Caco-2 (cell line): ENCODE data around the gene SLC4A5. TPM values are rescaled to one million over a fixed set of nuclear protein-coding genes. Genes with fewer than 3 reads are reported as not detected.
A peak's percentile ranks its signal among the peaks of the same experiment; 100 is the strongest.

Experiments
- BruUV-seq: library from RNA; stranded (reverse); fragments of 400-500 nt; replicated peaks from 2 replicates; lab custom pipeline; 2021; lab: Mats Ljungman, UMichigan
- CTCF ChIA-PET: fragments of 300-600 bp; sonication (Branson Sonifier 250); formaldehyde crosslinking; loops from one replicate; lab custom pipeline; 2022; ENCODE audit warnings: antibody characterized with exemption; lab: Charles Lee
- POLR2A ChIA-PET: fragments of 300-600 bp; sonication (Branson Sonifier 250); formaldehyde crosslinking; loops from one replicate; lab custom pipeline; 2022; ENCODE audit warnings: antibody characterized with exemption; lab: Charles Lee
- DNase-seq, 2 experiments: peaks; one replicate each; pipeline versions ENCODE4 v3.0.0 to v3.0.0-alpha.2; 2020 to 2022
- H3K27me3 ChIP-seq: replicated peaks from 2 replicates; pipeline ENCODE4 v1.6.0; 2011; ENCODE audit warnings: low read length; ENCODE audit not compliant: control insufficient read depth, insufficient read depth
- H3K36me3 ChIP-seq: 2 replicates; pipeline ENCODE4 v1.5.1; 2011; ENCODE audit warnings: low read length; ENCODE audit not compliant: control insufficient read depth, insufficient read depth
- H3K4me1 ChIP-seq: fragments of 250-450 bp; sonication (Bioruptor Pico); 2 replicates; pipeline ENCODE4 v1.5.1; 2020; ENCODE audit warnings: mild to moderate bottlenecking
- H3K4me3 ChIP-seq: 2 replicates; pipeline ENCODE4 v1.5.1; 2011; ENCODE audit warnings: low read depth, mild to moderate bottlenecking, control low read depth, low read length
- H3K9me3 ChIP-seq: fragments of 250-450 bp; sonication (Bioruptor Pico); 2 replicates; pipeline ENCODE4 v1.5.1; 2020; ENCODE audit warnings: mild to moderate bottlenecking, moderate library complexity
- H3K27ac Mint-ChIP-seq: one replicate; pipeline ENCODE4 v1.8.0; 2022; ENCODE audit warnings: mixed read lengths; ENCODE audit not compliant: unreplicated experiment
- H3K27me3 Mint-ChIP-seq: one replicate; pipeline ENCODE4 v1.8.0; 2022; ENCODE audit warnings: mixed read lengths; ENCODE audit not compliant: insufficient read depth, unreplicated experiment
- H3K36me3 Mint-ChIP-seq: one replicate; pipeline ENCODE4 v1.8.0; 2022; ENCODE audit warnings: mild to moderate bottlenecking, mixed read lengths; ENCODE audit not compliant: insufficient read depth, unreplicated experiment
- H3K4me1 Mint-ChIP-seq: one replicate; pipeline ENCODE4 v1.8.0; 2022; ENCODE audit warnings: low read depth, mixed read lengths; ENCODE audit not compliant: unreplicated experiment
- H3K4me3 Mint-ChIP-seq: one replicate; pipeline ENCODE4 v1.8.0; 2022; ENCODE audit warnings: mild to moderate bottlenecking, moderate library complexity, mixed read lengths; ENCODE audit not compliant: unreplicated experiment
- H3K9me3 Mint-ChIP-seq: one replicate; pipeline ENCODE4 v1.8.0; 2022; ENCODE audit warnings: mixed read lengths; ENCODE audit not compliant: unreplicated experiment
- intact Hi-C: fragments of 100-400 bp; cut with micrococcal nuclease; formaldehyde crosslinking; loops from one replicate; pipeline ENCODE4 v1.10.0; 2022; ENCODE audit not compliant: unreplicated experiment
- total RNA-seq: library from RNA; stranded (reverse); gene quantifications from 2 replicates; pipeline ENCODE4 v1.2.3, GENCODE V29; 2022
- TF ChIP-seq, protein P1 (sequence below), 2 experiments: fragments of 200-600 bp in 1 of 2; IDR thresholded peaks; 1 replicate in 1 of 2; 2 replicates in 1 of 2; pipeline versions ENCODE4 v1.5.1 to v1.8.0; 2011 to 2022; ENCODE audit warnings: antibody characterized with exemption in 1 of 2, control low read depth in 1 of 2, inconsistent platforms in 1 of 2, low read depth in 1 of 2, low read length in 1 of 2, mild to moderate bottlenecking in 1 of 2, moderate library complexity in 1 of 2; ENCODE audit not compliant: insufficient read depth in 1 of 2, severe bottlenecking in 1 of 2, unreplicated experiment in 1 of 2

SLC4A5 gene
- total RNA-seq, 1 experiment from 2014 or later = 2.2 TPM

DNA sequence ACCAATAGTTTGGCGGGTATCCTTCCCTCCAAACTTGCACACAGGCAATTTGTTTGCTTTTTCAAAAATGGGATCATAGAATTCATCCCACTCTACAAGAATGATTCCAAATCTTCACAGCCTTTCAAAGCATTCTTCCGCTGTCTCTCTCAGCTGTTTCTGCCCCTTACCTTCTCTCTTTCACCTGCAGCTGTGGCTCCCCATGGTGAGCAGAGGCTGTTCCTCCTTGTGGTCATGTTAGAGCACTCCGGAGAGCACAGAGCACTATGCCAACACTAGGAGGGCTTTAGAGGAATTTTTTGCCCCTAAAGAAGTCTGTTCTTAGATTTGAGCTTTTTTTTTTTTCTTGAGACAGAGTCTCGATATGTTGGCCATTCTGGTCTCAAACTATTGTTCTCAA, 114.4 kb downstream of the SLC4A5 start:
- Mint-ChIP-seq H3K4me3 (no peak overlapping the region), H3K27me3 (no peaks in the 10 kb centered on the region), H3K27ac (no peak overlapping the region), H3K4me1 (peaks cover 10% of the 10 kb centered on the region), H3K9me3 (no peaks in the 10 kb centered on the region), H3K36me3 (peaks cover 51% of the 10 kb centered on the region)
- H3K4me3 ChIP-seq = no peak overlapping the region
- no peaks in the 10 kb centered on the region for H3K36me3 ChIP-seq
- no peak for DNase-seq
- BruUV-seq = no TSS peak
- intact Hi-C loops = no loop called here
- no peaks in the 10 kb centered on the region for H3K4me1 ChIP-seq
- H3K27me3 ChIP-seq = no peaks in the 10 kb centered on the region
- H3K9me3 ChIP-seq = no peaks in the 10 kb centered on the region
- ChIA-PET POLR2A (no interaction called here), CTCF (interaction anchor here (0.7 kb wide), 1 partner anchor 13 kb away, joined by 3 read pairs; no protein-coding TSS in a partner anchor)
- TF ChIP-seq, protein P1, sequence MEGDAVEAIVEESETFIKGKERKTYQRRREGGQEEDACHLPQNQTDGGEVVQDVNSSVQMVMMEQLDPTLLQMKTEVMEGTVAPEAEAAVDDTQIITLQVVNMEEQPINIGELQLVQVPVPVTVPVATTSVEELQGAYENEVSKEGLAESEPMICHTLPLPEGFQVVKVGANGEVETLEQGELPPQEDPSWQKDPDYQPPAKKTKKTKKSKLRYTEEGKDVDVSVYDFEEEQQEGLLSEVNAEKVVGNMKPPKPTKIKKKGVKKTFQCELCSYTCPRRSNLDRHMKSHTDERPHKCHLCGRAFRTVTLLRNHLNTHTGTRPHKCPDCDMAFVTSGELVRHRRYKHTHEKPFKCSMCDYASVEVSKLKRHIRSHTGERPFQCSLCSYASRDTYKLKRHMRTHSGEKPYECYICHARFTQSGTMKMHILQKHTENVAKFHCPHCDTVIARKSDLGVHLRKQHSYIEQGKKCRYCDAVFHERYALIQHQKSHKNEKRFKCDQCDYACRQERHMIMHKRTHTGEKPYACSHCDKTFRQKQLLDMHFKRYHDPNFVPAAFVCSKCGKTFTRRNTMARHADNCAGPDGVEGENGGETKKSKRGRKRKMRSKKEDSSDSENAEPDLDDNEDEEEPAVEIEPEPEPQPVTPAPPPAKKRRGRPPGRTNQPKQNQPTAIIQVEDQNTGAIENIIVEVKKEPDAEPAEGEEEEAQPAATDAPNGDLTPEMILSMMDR (IDR thresholded peaks at IDR 0.05; ENCODE audit: insufficient read depth in 1 of 2, low read depth in 1 of 2, low read length in 1 of 2, severe bottlenecking in 1 of 2, unreplicated experiment in 1 of 2) = no peak

DNA sequence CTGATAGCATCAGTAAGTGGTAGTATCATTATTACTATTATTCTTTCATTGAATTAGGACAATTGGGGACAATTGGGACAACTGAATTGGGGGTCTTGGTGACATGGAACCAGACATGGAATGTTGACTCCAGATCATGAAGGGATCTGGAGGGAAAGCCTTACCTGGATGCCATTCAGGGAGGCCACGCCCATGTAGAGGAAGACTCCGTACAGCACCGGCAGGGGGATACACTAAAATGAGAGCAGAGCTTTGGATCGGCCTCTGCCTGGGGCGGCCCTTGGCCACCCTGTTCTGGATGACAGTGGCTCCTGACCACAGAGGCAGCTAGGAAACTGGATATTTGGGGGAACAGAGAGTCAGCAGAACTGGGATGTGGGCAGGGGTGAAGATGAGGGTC, 115.6 kb downstream of the SLC4A5 start:
- Histone ChIP-seq H3K4me1 (no peaks in the 10 kb centered on the region), H3K36me3 (no peaks in the 10 kb centered on the region), H3K9me3 (no peaks in the 10 kb centered on the region), H3K27me3 (no peaks in the 10 kb centered on the region), H3K4me3 (no peak overlapping the region)
- H3K4me3 Mint-ChIP-seq = no peak overlapping the region
- H3K4me1 Mint-ChIP-seq = peaks cover 7% of the 10 kb centered on the region
- no peaks in the 10 kb centered on the region for H3K9me3 Mint-ChIP-seq
- peaks cover 63% of the 10 kb centered on the region for H3K36me3 Mint-ChIP-seq
- TF ChIP-seq, protein P1 (IDR thresholded peaks at IDR 0.05; ENCODE audit: insufficient read depth in 1 of 2, low read depth in 1 of 2, low read length in 1 of 2, severe bottlenecking in 1 of 2, unreplicated experiment in 1 of 2) = no peak
- no TSS peak for BruUV-seq
- no peaks in the 10 kb centered on the region for H3K27me3 Mint-ChIP-seq
- POLR2A ChIA-PET = no interaction called here
- peak overlapping the region; percentile 50 for H3K27ac Mint-ChIP-seq
- CTCF ChIA-PET = interaction anchor here (0.6 kb wide), 1 partner anchor 17 kb away, joined by 3 read pairs; no protein-coding TSS in a partner anchor
- intact Hi-C loops = no loop called here
- no peak for DNase-seq

DNA sequence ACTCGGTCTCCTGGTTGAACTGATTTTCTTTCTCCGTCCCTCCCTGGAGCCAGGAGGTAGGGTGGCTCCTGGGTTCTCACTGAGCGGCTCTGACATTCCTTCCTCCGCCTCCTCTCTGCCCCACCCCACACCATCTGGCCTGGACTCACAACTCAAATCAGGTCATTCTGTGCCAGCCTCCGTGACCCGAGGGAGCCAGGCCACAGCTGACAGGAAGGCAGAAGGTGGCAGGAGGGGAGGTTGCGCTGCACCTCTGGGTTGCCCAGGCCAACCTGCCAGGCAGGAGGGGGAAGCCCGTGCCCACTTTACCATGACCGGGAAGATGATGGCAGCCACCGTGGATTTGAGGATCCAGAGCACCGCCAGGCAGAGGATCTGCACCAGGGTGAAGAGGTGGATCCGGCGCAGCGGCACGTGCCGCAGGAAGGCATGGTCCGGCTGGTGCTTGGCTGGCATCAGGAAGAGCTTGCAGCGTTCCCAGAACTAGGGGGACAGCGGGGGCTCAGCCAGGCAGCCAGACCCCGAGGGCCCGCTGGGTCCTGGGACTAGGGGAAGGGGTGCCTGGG, 116.5 kb downstream of the SLC4A5 start:
- H3K9me3 ChIP-seq = no peaks in the 10 kb centered on the region
- no peak for DNase-seq
- CTCF ChIA-PET = no interaction called here
- intact Hi-C loops = no loop called here
- Mint-ChIP-seq H3K9me3 (no peaks in the 10 kb centered on the region), H3K4me3 (peak overlapping the region; percentile 17), H3K27ac (peak overlapping the region; percentile 58), H3K4me1 (peaks cover 7% of the 10 kb centered on the region), H3K27me3 (no peaks in the 10 kb centered on the region), H3K36me3 (peaks cover 72% of the 10 kb centered on the region)
- TF ChIP-seq, protein P1 (IDR thresholded peaks at IDR 0.05; ENCODE audit: insufficient read depth in 1 of 2, low read depth in 1 of 2, low read length in 1 of 2, severe bottlenecking in 1 of 2, unreplicated experiment in 1 of 2) = no peak
- no peaks in the 10 kb centered on the region for H3K4me1 ChIP-seq
- no TSS peak for BruUV-seq
- H3K36me3 ChIP-seq = no peaks in the 10 kb centered on the region
- POLR2A ChIA-PET = no interaction called here
- no peak overlapping the region for H3K4me3 ChIP-seq
- H3K27me3 ChIP-seq = no peaks in the 10 kb centered on the region
